Kidney (tissue), 14 donors: ENCODE results near the gene TTLL9. TPM values are rescaled to one million over a fixed set of nuclear protein-coding genes. Genes with fewer than 3 reads are reported as not detected.

ENCODE experiments used
- DNase-seq, 5 donors: peaks; one replicate each; pipeline ENCODE4 v3.0.0-alpha.2; 2013 to 2020
- FAIRE-seq: peaks from 2 replicates; lab custom pipeline; 2012; peaks lifted over from hg19 to GRCh38; lab: Jason Lieb, UNC
- H3K27ac ChIP-seq, 2 donors: one replicate each; pipeline ENCODE4 v1.7.0; 2013; ENCODE audit warnings: low read depth in 2 of 2, low read length in 2 of 2, inconsistent platforms in 1 of 2
- H3K27me3 ChIP-seq: one replicate; pipeline ENCODE4 v1.7.1; 2013; ENCODE audit warnings: low read length, inconsistent platforms; ENCODE audit not compliant: control insufficient read depth, insufficient read depth
- H3K36me3 ChIP-seq, 3 donors: one replicate each; pipeline versions ENCODE4 v1.7.0 to v1.7.1; 2013; ENCODE audit warnings: low read length in 3 of 3, control low read depth in 1 of 3, inconsistent platforms in 1 of 3; ENCODE audit not compliant: insufficient read depth in 3 of 3, control insufficient read depth in 2 of 3
- H3K4me1 ChIP-seq, 3 donors: one replicate each; pipeline versions ENCODE4 v1.7.0 to v1.7.1; 2013; ENCODE audit warnings: low read length in 3 of 3, inconsistent platforms in 1 of 3, low read depth in 1 of 3; ENCODE audit not compliant: control insufficient read depth in 2 of 3, insufficient read depth in 2 of 3
- H3K4me3 ChIP-seq, 3 donors: one replicate each; pipeline versions ENCODE4 v1.7.0 to v1.8.1; 2013; ENCODE audit warnings: low read length in 3 of 3, control low read depth in 1 of 3, inconsistent platforms in 1 of 3
- H3K9ac ChIP-seq, 3 donors: one replicate each; pipeline versions ENCODE4 v1.7.0 to v1.7.1; 2013; ENCODE audit warnings: low read length in 3 of 3, control low read depth in 1 of 3, inconsistent platforms in 1 of 3
- H3K9me3 ChIP-seq, 3 donors: one replicate each; pipeline versions ENCODE4 v1.7.0 to v1.7.1; 2013; ENCODE audit warnings: low read length in 3 of 3, control low read depth in 1 of 3, inconsistent platforms in 1 of 3; ENCODE audit not compliant: control insufficient read depth in 2 of 3, insufficient read depth in 1 of 3
- intact Hi-C: fragments of 100-400 bp; cut with DNase I; formaldehyde crosslinking; loops from one replicate; pipeline ENCODE4 v1.11.1; 2022
- polyA plus RNA-seq: library from polyadenylated mRNA; stranded (reverse); fragments of 350-450 nt; fragmentation: Illumina TruSeq; extraction: RNeasy Lipid Tissue Mini Kit (QIAGEN cat#74804); gene quantifications from one replicate; pipeline ENCODE4 v1.2.3, GENCODE V29; 2014; ENCODE audit warnings: low read depth, low replicate concordance; ENCODE audit not compliant: insufficient read depth
- total RNA-seq: library from RNA; stranded (reverse); fragmentation: NEBNext Ultra II Directional; extraction: Animal tissue kit (Norgen Biotek cat#: 25700); gene quantifications from one replicate; pipeline ENCODE4 v1.2.1, GENCODE V29; 2021
- TF ChIP-seq, protein P1 (sequence below): IDR thresholded peaks from 3 replicates; pipeline ENCODE4 v1.5.1; 2012; ENCODE audit warnings: mild to moderate bottlenecking, moderate library complexity, borderline replicate concordance; ENCODE audit not compliant: insufficient read depth; ENCODE audit errors: extremely low read depth
- donor health status: control.
- donor health status: control.
- donor health status: control.
- donor health status: control.
- donor health status: control.
- donor health status: DM: yes; HTN: yes; CAD: no.
- donor health status: Normal renal cell carcinoma (clear cell type).

Gene TTLL9
- total and polyA plus RNA-seq, 2 donors from 2014 or later, result 0.82 to 1.9 TPM

DNA sequence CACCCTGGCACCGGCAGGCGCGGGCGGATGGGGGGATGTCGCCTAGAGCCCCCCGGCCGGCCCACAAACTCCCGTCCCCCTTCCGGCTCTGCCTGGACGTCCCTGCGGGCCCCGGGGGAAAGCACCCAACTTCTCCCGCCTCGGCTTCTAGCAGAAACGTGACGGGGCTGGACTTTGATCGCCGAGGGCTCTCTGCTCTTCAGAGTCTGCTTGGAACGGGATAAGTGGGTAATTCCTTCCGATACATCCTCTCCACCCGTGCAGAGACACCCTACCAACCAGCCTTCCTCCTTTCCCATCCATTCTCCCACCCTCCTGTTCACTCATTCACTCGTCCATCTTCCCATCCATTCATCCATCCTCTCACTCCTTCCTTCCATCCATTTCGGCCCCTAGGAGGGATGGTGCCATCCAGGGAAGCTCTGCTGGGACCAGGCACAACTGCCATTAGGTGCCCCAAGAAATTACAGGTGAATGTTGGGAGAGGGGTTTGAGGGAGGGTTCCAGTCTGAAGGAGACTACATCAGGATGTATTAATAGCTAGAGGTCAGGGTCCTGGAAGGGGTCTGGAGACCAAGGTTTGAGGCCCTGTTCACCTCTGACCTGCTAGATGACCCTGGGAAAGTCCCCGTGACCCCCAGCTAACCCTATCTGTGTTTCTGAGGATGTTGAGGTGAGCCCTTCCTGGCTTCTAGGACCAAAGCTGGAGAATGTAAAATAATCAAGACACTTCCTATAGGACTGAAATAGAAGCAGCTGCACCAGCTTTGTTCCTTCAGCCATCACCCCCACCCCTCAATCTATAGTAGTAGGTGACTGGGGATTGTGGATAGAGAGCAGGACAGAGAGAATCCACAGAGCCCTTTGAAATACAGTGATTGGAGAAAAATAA lies 538 bp downstream of the TTLL9 start:
- DNase-seq (peak in 4 of 5 donors; percentile 46 to 83 (median 68)), FAIRE-seq (no peak)
- H3K9ac ChIP-seq, result peak overlapping the region; percentile 66 to 89 (median 72)
- no peaks in the 10 kb centered on the region for H3K9me3 ChIP-seq
- TF ChIP-seq, protein P1, sequence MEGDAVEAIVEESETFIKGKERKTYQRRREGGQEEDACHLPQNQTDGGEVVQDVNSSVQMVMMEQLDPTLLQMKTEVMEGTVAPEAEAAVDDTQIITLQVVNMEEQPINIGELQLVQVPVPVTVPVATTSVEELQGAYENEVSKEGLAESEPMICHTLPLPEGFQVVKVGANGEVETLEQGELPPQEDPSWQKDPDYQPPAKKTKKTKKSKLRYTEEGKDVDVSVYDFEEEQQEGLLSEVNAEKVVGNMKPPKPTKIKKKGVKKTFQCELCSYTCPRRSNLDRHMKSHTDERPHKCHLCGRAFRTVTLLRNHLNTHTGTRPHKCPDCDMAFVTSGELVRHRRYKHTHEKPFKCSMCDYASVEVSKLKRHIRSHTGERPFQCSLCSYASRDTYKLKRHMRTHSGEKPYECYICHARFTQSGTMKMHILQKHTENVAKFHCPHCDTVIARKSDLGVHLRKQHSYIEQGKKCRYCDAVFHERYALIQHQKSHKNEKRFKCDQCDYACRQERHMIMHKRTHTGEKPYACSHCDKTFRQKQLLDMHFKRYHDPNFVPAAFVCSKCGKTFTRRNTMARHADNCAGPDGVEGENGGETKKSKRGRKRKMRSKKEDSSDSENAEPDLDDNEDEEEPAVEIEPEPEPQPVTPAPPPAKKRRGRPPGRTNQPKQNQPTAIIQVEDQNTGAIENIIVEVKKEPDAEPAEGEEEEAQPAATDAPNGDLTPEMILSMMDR, result no peak
- intact Hi-C loops, result no loop called here
- H3K27ac ChIP-seq, result peak overlapping the region; percentile 93
- H3K4me3 ChIP-seq, result peak overlapping the region; percentile 81 to 95 (median 93)
- peaks cover 0 to 12% (median 10%) of the 10 kb centered on the region in 3 donors for H3K4me1 ChIP-seq
- H3K36me3 ChIP-seq, result no peaks in the 10 kb centered on the region
- H3K27me3 ChIP-seq, result no peaks in the 10 kb centered on the region

DNA sequence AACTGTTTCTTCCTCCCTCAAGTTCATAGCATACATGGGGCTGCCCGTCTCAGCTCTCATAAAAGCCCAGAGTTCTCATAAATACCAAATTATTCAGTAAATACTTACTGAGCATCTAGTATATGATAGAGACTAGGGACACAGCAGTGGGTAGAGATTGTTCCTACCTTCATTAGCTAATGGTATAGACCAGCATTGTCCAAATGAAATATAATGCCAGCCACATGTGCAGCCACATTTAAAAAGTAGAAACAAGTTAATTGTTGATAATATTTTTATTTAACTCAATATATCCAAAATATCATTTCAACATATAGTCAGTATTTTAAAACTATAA lies 1.2 kb downstream of the TTLL9 start:
- TF ChIP-seq, protein P1, result no peak
- peak overlapping the region in 1 of 3 donors; percentile 93 for H3K4me3 ChIP-seq
- peak overlapping the region in 1 of 3 donors; percentile 72 for H3K9ac ChIP-seq
- DNase-seq, result no peak
- H3K4me1 ChIP-seq, result peaks cover 0 to 12% (median 10%) of the 10 kb centered on the region in 3 donors
- H3K36me3 ChIP-seq, result no peaks in the 10 kb centered on the region
- no peaks in the 10 kb centered on the region for H3K9me3 ChIP-seq
- intact Hi-C loops, result no loop called here
- no peak for FAIRE-seq
- peak overlapping the region in 1 of 2 donors; percentile 27 for H3K27ac ChIP-seq
- H3K27me3 ChIP-seq, result no peaks in the 10 kb centered on the region

DNA sequence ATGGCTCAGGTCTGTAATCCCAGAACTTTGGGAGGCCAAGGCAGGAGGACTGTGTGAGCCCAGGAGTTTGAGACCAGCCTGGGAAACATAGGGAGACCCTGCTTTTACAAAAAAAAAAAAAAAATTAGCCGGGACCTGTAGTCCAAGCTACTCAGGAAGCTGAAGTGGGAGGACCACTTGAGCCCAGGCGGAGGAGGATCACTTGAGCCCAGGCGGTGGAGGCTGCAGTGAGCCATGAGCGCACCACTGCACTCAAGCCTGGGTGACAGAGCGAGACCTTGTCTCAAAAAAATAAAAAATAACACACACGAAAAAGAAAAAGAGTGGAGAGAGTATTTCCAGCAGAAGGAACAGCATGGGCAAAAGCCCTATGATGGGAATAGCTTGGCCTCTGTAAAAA lies 2.0 kb downstream of the TTLL9 start:
- no peak for FAIRE-seq
- Histone ChIP-seq H3K36me3 (no peaks in the 10 kb centered on the region), H3K27ac (no peak overlapping the region)

More for the DNA sequence above, 2.0 kb downstream of the TTLL9 start:
- TF ChIP-seq, protein P1, result no peak
- no peak overlapping the region for H3K4me3 ChIP-seq
- H3K27me3 ChIP-seq, result no peaks in the 10 kb centered on the region
- intact Hi-C loops, result no loop called here
- H3K9me3 ChIP-seq, result no peaks in the 10 kb centered on the region
- no peak overlapping the region for H3K9ac ChIP-seq
- peak in 1 of 5 donors; percentile 36 for DNase-seq
- peaks cover 0 to 12% (median 10%) of the 10 kb centered on the region in 3 donors for H3K4me1 ChIP-seq
